Suprapubic skin (tissue), 4 donors: Measurements from ENCODE around the gene BPIFB2. TPM values are rescaled to one million over a fixed set of nuclear protein-coding genes. Genes with fewer than 3 reads are reported as not detected.
"Not testable (repeated sequence)": the region's sequence is repeated elsewhere in the genome, so short reads cannot be mapped to it uniquely, and the experiment has no call there.

ENCODE experiments used
- DNase-seq, 2 donors: peaks; one replicate each; pipeline ENCODE4 v3.0.0-alpha.2; 2019; ENCODE audit warnings: low spot score in 2 of 2
- H3K27ac ChIP-seq: fragments of 200-600 bp; sonication (generic); one replicate; pipeline ENCODE4 v1.5.1; 2019
- H3K27me3 ChIP-seq: fragments of 200-600 bp; sonication (generic); one replicate; pipeline ENCODE4 v1.5.1; 2019
- H3K36me3 ChIP-seq: fragments of 200-600 bp; sonication (generic); one replicate; pipeline ENCODE4 v1.5.1; 2019
- H3K4me1 ChIP-seq: fragments of 200-600 bp; sonication (generic); one replicate; pipeline ENCODE4 v1.5.1; 2019
- H3K4me3 ChIP-seq: fragments of 200-600 bp; sonication (generic); one replicate; pipeline ENCODE4 v1.5.1; 2019; ENCODE audit warnings: mild to moderate bottlenecking
- H3K9me3 ChIP-seq: fragments of 200-600 bp; sonication (generic); one replicate; pipeline ENCODE4 v1.5.1; 2019
- EP300 ChIP-seq: sonication (generic); formaldehyde crosslinking; IDR thresholded peaks from one replicate; pipeline ENCODE4 v1.6.1; 2017; ENCODE audit warnings: antibody characterized with exemption
- POLR2A ChIP-seq, 2 donors: fragments of 450-650 bp; IDR thresholded peaks; one replicate each; pipeline ENCODE4 v1.6.1; 2017; ENCODE audit warnings: antibody characterized with exemption in 2 of 2, mild to moderate bottlenecking in 2 of 2, moderate library complexity in 2 of 2
- POLR2AphosphoS5 ChIP-seq, 3 donors: sonication (generic); formaldehyde crosslinking; IDR thresholded peaks; one replicate each; pipeline ENCODE4 v1.6.1; 2017; ENCODE audit warnings: antibody characterized with exemption in 3 of 3
- WGBS: methylation state at CpG from one replicate; pipeline ENCODE4 v1.1.5; 2018; 5-methylcytosine and 5-hydroxymethylcytosine counted together
- total RNA-seq, 4 donors: library from RNA; depleted of rRNA; stranded (reverse); fragments of >200 nt; gene quantifications; one replicate each; pipeline ENCODE4 v1.1.0, GENCODE V29; 2016
- TF ChIP-seq, protein P1 (sequence below), 2 donors: fragments of 200-600 bp in 1 of 2; fragments of 450-650 bp in 1 of 2; sonication (generic) in 1 of 2; IDR thresholded peaks; one replicate each; pipeline ENCODE4 v1.5.1; 2016 to 2019; ENCODE audit warnings: antibody characterized with exemption in 2 of 2, mild to moderate bottlenecking in 1 of 2, moderate library complexity in 1 of 2

BPIFB2 gene
- total RNA-seq, 4 donors from 2014 or later, result not detected

DNA sequence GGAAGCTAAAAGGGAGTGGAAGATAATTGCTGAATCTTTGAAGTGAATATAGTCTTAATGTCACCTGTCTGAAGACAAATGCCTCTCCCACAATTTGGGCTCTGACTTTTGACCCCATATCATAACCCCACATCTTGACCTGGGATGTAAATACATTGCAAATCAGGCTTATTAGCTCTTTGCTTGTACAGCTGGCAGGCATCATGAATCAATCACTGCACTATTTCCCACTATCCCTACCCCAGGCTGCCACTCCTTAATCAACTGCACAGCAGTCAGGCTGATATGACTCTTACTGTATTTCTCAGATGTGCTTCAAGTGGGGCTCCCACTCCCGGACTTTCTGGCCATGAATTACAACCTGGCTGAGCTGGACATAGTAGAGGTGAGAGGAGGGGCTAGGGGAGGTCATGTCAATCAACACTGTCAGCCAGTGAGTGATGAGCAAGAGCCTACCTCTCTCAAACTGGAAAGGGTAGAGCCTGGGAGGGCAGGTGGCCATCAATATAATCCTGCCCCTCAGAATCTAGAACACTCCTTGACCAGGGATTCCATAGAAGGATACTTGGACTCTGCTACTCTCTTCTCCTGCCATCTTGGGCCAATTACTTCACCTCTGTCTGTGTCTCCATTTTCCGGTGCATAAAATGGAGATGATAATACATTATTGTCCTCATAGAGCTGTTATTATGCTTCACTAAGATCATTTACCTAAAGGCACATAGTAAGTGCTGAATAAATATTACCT lies 35.7 kb downstream of the BPIFB2 start:
- H3K27ac ChIP-seq, result no peak overlapping the region
- no peak overlapping the region for H3K4me3 ChIP-seq
- DNase-seq, result no peak
- H3K36me3 ChIP-seq, result no peaks in the 10 kb centered on the region
- H3K4me1 ChIP-seq, result no peaks in the 10 kb centered on the region
- peaks cover 4% of the 10 kb centered on the region for H3K27me3 ChIP-seq
- H3K9me3 ChIP-seq, result no peaks in the 10 kb centered on the region
- TF ChIP-seq EP300, result no peak
- no peak for TF ChIP-seq POLR2AphosphoS5 (IDR thresholded peaks at IDR 0.05)
- no peak for TF ChIP-seq POLR2A (IDR thresholded peaks at IDR 0.05)
- 57% methylated on average over 2 of the region's 2 CpGs for WGBS

DNA sequence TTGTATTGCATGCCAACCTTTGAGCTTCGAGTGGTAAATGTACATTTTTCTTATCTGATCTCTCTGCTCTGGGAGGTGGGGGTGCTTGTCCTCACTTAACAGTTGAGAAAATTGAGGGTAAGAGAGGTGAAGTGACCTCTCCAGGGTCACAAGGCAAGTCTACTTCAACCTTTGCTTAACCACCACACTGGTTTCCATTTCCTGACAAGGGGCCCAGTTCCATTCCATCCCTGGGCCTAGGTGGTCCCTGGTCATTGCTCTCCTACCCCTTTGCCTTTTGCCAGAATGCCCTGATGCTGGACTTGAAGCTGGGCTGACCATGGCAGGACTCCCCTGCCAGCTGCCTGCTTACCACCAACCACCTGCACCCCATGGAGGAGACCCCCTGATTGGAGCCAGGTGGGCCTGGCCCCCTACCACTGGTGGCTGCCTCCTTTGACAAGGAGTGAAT lies 36.3 kb downstream of the BPIFB2 start:
- 50% methylated on average over 1 of the region's 1 CpG for WGBS
- TF ChIP-seq POLR2AphosphoS5 (IDR thresholded peaks at IDR 0.05) (no peak), POLR2A (IDR thresholded peaks at IDR 0.05) (no peak), EP300 (no peak)
- TF ChIP-seq, protein P1, sequence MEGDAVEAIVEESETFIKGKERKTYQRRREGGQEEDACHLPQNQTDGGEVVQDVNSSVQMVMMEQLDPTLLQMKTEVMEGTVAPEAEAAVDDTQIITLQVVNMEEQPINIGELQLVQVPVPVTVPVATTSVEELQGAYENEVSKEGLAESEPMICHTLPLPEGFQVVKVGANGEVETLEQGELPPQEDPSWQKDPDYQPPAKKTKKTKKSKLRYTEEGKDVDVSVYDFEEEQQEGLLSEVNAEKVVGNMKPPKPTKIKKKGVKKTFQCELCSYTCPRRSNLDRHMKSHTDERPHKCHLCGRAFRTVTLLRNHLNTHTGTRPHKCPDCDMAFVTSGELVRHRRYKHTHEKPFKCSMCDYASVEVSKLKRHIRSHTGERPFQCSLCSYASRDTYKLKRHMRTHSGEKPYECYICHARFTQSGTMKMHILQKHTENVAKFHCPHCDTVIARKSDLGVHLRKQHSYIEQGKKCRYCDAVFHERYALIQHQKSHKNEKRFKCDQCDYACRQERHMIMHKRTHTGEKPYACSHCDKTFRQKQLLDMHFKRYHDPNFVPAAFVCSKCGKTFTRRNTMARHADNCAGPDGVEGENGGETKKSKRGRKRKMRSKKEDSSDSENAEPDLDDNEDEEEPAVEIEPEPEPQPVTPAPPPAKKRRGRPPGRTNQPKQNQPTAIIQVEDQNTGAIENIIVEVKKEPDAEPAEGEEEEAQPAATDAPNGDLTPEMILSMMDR (IDR thresholded peaks at IDR 0.05), result no peak
- Histone ChIP-seq H3K9me3 (no peaks in the 10 kb centered on the region), H3K4me3 (no peak overlapping the region), H3K4me1 (no peaks in the 10 kb centered on the region), H3K27me3 (peaks cover under 1% of the 10 kb centered on the region), H3K36me3 (no peaks in the 10 kb centered on the region), H3K27ac (no peak overlapping the region)
- no peak for DNase-seq

DNA sequence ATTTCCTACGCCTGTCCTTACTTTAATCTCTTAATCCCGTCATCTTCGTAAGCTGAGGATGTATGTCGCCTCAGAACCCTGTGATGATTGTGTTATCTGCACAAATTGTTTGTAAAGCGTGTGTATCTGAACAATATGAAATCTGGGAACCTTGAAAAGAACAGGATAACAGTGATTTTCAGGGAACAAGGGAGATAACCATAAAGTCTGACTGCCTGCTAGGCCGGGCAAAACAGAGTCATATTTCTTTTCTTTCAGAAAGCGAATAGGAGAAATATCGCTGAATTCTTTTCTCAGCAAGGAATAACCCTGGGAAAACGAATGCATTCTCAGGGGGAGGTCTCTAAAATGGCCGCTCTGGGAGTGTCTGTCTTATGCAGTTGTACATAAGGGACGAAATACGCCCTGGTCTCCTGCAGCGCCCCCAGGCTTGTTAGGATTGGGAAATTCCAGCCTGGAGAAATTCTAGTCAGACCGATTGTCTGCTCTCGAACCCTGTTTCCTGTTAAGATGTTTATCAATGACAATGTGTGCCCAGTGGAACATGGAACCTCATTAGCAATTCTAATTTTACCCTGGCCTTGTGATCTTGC lies 37.7 kb downstream of the BPIFB2 start:
- not testable (repeated sequence) for H3K36me3 ChIP-seq, DNase-seq, H3K27me3 ChIP-seq, H3K4me1 ChIP-seq, H3K9me3 ChIP-seq, H3K4me3 ChIP-seq, H3K27ac ChIP-seq
- WGBS, result 82% methylated on average over 15 of the region's 15 CpGs

DNA sequence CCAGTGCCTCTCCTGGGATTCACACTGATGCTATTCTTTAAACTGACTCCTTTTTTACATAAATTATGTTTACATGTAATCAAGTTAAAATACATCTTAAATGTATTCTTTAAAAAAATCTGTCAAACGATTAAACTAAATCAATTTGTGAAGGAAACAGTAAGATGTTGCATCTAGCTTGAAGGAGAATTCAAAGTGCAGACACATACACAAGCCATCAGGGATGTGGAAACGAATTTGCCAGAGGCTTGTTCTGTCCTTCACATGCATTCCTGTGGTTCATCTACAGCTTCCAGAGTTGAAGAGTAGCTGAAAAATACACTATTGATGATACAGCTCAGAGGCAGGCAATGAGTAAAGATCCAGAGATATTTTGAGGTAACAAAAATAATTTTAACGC lies 38.9 kb downstream of the BPIFB2 start:
- no peak for DNase-seq
- Histone ChIP-seq H3K9me3 (no peaks in the 10 kb centered on the region), H3K27me3 (no peaks in the 10 kb centered on the region), H3K4me3 (no peak overlapping the region), H3K36me3 (no peaks in the 10 kb centered on the region), H3K4me1 (no peaks in the 10 kb centered on the region), H3K27ac (no peak overlapping the region)
- 77% methylated on average over 3 of the region's 3 CpGs for WGBS
- TF ChIP-seq POLR2A (IDR thresholded peaks at IDR 0.05), result no peak

DNA sequence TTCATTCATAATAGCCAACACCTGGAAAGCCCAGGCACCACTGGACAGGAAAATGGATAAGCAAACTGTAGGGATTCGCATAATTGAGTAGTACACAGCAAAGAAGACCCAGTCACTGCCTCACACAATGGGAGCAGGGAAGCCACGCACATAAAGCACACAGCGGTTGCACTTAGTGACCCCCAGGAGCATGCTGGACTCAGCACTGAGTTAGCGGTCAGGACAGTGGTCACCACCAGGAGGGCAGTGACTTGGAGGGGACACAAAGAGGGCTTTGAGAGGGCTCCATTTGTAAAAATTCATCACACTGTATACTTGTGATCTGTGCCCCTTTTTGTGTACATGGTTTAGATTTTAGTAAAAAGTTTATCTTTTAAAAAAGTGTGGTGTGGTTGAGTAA lies 43.8 kb downstream of the BPIFB2 start:
- Histone ChIP-seq H3K36me3 (no peaks in the 10 kb centered on the region), H3K4me3 (no peak overlapping the region), H3K9me3 (no peaks in the 10 kb centered on the region), H3K4me1 (no peaks in the 10 kb centered on the region), H3K27me3 (peaks cover 4% of the 10 kb centered on the region), H3K27ac (no peak overlapping the region)
- whole genome bisulfite sequencing, result 86% methylated on average over 4 of the region's 4 CpGs
- no peak for TF ChIP-seq POLR2AphosphoS5 (IDR thresholded peaks at IDR 0.05)
- TF ChIP-seq, protein P1 (IDR thresholded peaks at IDR 0.05), result no peak
- no peak for DNase-seq

DNA sequence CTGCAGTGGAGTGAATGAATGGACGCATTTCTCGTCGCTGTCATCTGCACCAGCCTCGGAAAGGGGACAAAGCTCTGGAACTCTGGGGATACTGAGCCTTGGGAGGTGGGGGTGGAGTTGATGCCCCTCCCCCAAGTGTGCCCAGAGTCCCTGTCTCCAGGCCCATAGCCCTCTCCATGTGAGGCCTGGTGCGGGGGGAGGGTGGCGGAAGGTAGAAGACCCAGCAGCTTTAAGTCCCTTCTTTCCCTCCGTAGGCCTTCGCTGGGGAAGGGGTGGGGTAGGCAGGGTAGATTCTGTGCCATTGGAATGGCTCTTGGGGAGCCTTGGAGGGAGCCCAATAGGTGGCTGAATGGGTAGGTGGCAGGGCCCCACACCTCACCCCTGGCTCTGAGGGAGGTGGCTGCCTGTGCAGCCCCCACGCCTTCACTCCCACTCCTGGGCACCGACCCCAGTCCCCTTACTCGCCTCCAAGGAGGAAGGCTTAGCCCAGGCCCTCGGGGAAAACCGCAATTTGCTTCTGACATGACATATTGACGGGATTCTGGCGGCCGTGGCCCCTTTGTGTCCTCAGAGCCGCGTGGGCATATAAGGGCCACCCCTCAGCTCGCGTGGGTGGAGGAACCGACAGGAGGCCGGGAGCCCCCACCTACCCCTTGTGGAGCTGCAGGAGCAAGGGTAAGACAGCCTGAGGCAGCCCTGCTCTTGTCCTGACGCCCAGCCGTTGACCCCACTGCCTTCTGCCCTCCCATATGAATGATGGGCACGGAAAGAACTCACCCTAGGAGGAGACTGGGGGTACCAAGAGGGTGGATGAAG lies 46.0 kb downstream of the BPIFB2 start, which contains the start of gene BPIFB3:
Gene BPIFB3, plus strand, starts transcription at position 613 of the 816 bp plus-strand sequence. CDS start 1,533 bp downstream, outside the sequence.
- no peak for DNase-seq
- Histone ChIP-seq H3K9me3 (no peaks in the 10 kb centered on the region), H3K27ac (no peak within 1 kb of the TSS), H3K27me3 (peaks cover 4% of the 10 kb centered on the region), H3K36me3 (no peaks in the 10 kb centered on the region), H3K4me1 (no peaks in the 10 kb centered on the region), H3K4me3 (no peak within 1 kb of the TSS)
- WGBS, result 80% methylated on average over 18 of the region's 25 CpGs
- TF ChIP-seq POLR2AphosphoS5 (IDR thresholded peaks at IDR 0.05) (no peak), POLR2A (IDR thresholded peaks at IDR 0.05) (no peak), EP300 (no peak)
- TF ChIP-seq, protein P1 (IDR thresholded peaks at IDR 0.05), result no peak
